PC-3 (cell line): ENCODE results near the gene MTMR8. TPM values are rescaled to one million over a fixed set of nuclear protein-coding genes. Genes with fewer than 3 reads are reported as not detected.

Experiments
- ATAC-seq: fragments of 200-7000 bp; cut with Tn5 transposase; 2 replicates; pipeline ENCODE4 v1.9.1; 2020; ENCODE audit warnings: mild to moderate bottlenecking, moderate library complexity
- Bru-seq: library from RNA; stranded (reverse); fragments of 400-500 nt; gene quantifications from one replicate; lab custom pipeline; 2021; lab: Mats Ljungman, UMichigan
- BruChase-seq, 2 experiments: library from RNA; stranded (reverse); fragments of 400-500 nt; gene quantifications; one replicate each; lab custom pipeline; 2021; lab: Mats Ljungman, UMichigan
- BruUV-seq: library from RNA; stranded (reverse); fragments of 400-500 nt; replicated peaks from 2 replicates; lab custom pipeline; 2021; lab: Mats Ljungman, UMichigan
- CTCF ChIA-PET: fragments of 300-600 bp; sonication (Branson Sonifier 250); formaldehyde crosslinking; loops from one replicate; lab custom pipeline; 2022; ENCODE audit warnings: antibody characterized with exemption; lab: Charles Lee
- POLR2A ChIA-PET: fragments of 300-600 bp; sonication (Branson Sonifier 250); formaldehyde crosslinking; loops from one replicate; lab custom pipeline; 2022; ENCODE audit warnings: antibody characterized with exemption; ENCODE audit not compliant: unreplicated experiment; lab: Charles Lee
- DNase-seq: peaks from one replicate; pipeline ENCODE4 v3.0.0-alpha.2; 2015
- H2AFZ ChIP-seq: fragments of 300-600 bp; sonication (generic); 2 replicates; pipeline ENCODE4 v1.6.0; 2016; ENCODE audit warnings: antibody characterized with exemption, low read length
- H3F3A ChIP-seq: fragments of 300-600 bp; sonication (generic); one replicate; pipeline ENCODE4 v1.6.0; 2017; ENCODE audit warnings: antibody characterized with exemption, low read length, control low read depth, mild to moderate bottlenecking; ENCODE audit not compliant: unreplicated experiment
- H3K27ac ChIP-seq: fragments of 300-600 bp; sonication (generic); 2 replicates; pipeline ENCODE4 v1.5.1; 2016; ENCODE audit warnings: mild to moderate bottlenecking, low read length
- H3K27me3 ChIP-seq: fragments of 300-600 bp; sonication (generic); 2 replicates; pipeline ENCODE4 v1.6.1; 2016; ENCODE audit warnings: low read length, mixed read lengths
- H3K36me3 ChIP-seq: fragments of 300-600 bp; sonication (generic); 2 replicates; pipeline ENCODE4 v1.6.1; 2016; ENCODE audit warnings: low read depth, mixed run types, low read length, mixed read lengths
- H3K4me1 ChIP-seq: fragments of 300-600 bp; sonication (generic); 2 replicates; pipeline ENCODE4 v1.5.1; 2016; ENCODE audit warnings: low read length; ENCODE audit not compliant: insufficient read depth
- H3K4me2 ChIP-seq: fragments of 300-600 bp; sonication (generic); 2 replicates; pipeline ENCODE4 v1.6.0; 2016; ENCODE audit warnings: low read length
- H3K4me3 ChIP-seq: fragments of 300-600 bp; sonication (generic); 2 replicates; pipeline ENCODE4 v1.5.1; 2016; ENCODE audit warnings: mild to moderate bottlenecking, low read length, mixed read lengths
- H3K79me2 ChIP-seq: fragments of 300-600 bp; sonication (generic); 2 replicates; pipeline ENCODE4 v1.6.1; 2017; ENCODE audit warnings: low read length, mixed read lengths
- H3K9ac ChIP-seq: fragments of 300-600 bp; sonication (generic); 2 replicates; pipeline ENCODE4 v1.6.0; 2016; ENCODE audit warnings: mild to moderate bottlenecking, low read length
- H3K9me2 ChIP-seq: fragments of 300-600 bp; sonication (generic); replicated peaks from 2 replicates; pipeline ENCODE4 v1.6.1; 2016; ENCODE audit warnings: mixed run types, low read length, mixed read lengths
- H3K9me3 ChIP-seq: fragments of 300-600 bp; sonication (generic); 2 replicates; pipeline ENCODE4 v1.6.1; 2016; ENCODE audit warnings: low read length, mixed read lengths
- H4K20me1 ChIP-seq: fragments of 300-600 bp; sonication (generic); 2 replicates; pipeline ENCODE4 v1.6.1; 2016; ENCODE audit warnings: low read length, mixed read lengths
- EZH2 ChIP-seq: fragments of 300-600 bp; sonication (generic); IDR thresholded peaks from one replicate; pipeline ENCODE4 v1.6.1; 2017; ENCODE audit warnings: antibody characterized with exemption, mild to moderate bottlenecking, low read length; ENCODE audit not compliant: unreplicated experiment
- EZH2phosphoT487 ChIP-seq: fragments of 300-600 bp; sonication (generic); IDR thresholded peaks from 2 replicates; pipeline ENCODE4 v1.6.1; 2018; ENCODE audit warnings: mild to moderate bottlenecking, antibody characterized with exemption, low read length, borderline replicate concordance
- intact Hi-C: fragments of 100-400 bp; cut with micrococcal nuclease; formaldehyde crosslinking; loops from 2 replicates; pipeline ENCODE4 v1.9.0; 2023
- long read RNA-seq: library from polyadenylated mRNA; unstranded; transcript quantifications from one replicate; pipeline ENCODE4 v2.0.0, GENCODE V29; 2021; ENCODE audit not compliant: unreplicated experiment
- total RNA-seq: library from RNA; depleted of rRNA; stranded (reverse); fragments of >200 nt; gene quantifications from 2 replicates; pipeline ENCODE4 v1.2.3, GENCODE V29; 2014; rRNA removed
- TF ChIP-seq, protein P1 (sequence below): fragments of 300-600 bp; sonication (generic); conservative IDR thresholded peaks from 2 replicates; pipeline ENCODE4 v1.5.1; 2017; ENCODE audit warnings: antibody characterized with exemption, low read depth, mild to moderate bottlenecking, low read length

The MTMR8 gene
- total RNA-seq (0.46 and 0.87 TPM in 2 replicates), Bru-seq, nascent RNA (percentile 44 among the genes with signal in this experiment), BruChase-seq, experiment 1, labeled RNA remaining after a 6-hour chase (percentile 36 among the genes with signal in this experiment), BruChase-seq, experiment 2, labeled RNA remaining after a 2-hour chase (percentile 48 among the genes with signal in this experiment)
- long read RNA-seq, partial matches to known transcripts, result 2 of 2 reads
- long read RNA-seq, other reads (novel, unspliced or antisense), result 0 of 2 reads

DNA sequence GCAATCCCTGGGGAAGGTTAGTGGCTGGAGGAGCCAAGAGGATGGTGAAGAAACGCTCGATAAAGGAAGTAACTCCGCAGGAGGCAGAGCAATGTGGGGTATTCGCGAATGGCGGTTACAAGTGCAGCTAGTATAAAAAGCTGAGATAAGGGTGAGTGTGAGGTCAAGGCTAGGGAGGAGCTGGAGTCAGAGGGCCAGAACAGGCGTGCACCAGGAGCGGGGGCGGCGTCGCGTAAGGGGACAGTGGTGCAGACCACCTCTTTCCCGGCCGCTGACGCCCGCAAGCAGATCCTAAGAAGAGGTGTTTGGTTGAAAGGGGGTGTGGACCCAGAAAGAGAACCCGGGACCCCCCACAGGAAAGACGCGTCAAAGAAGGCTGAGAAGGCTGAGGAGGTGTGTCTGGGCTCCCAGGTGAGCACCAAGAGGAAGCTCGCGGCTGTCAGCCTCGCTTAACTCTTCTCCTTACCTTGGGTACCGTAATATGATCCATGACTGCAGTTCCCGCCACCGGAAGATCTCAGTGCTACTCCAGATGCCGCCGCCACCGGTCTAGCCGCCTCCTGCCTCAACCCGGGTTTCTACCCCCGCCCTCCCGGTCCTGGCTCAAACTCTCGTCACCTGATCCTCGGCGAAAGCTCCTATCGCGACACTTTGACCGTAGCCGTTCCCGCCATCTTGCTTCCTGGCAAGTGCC is at the start of gene MTMR8:
TSS of gene MTMR8 (minus strand) at position 579 of the 694 bp plus-strand sequence. CDS start at position 490, 89 bp downstream.
- peak within 1 kb of the TSS; percentile 76 for H3K4me2 ChIP-seq

DNA sequence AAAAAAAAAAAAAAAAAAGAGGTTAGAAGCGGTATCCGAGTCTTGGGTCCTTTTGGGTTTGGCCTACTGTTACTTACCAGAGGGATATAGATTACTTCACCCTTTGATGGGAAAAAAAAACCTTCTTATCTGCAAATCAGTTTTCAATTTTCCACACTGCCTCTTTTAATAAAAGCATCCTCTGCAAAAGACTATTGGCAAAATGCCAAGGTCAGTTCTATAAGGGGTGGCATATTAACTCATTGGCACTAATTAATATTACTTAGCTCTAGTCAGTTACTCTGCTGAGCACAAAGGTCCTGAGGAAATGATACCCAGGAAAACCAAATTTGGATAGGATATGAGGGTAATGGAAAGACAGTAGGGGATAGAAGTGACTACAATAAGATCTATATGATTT is 44.3 kb upstream of the MTMR8 start:
- no peak overlapping the region for H3K4me3 ChIP-seq
- no TSS peak for BruUV-seq
- ATAC-seq (no peak), DNase-seq (no peak)
- H3K27ac ChIP-seq, result no peak overlapping the region
- H3K27me3 ChIP-seq, result no peaks in the 10 kb centered on the region
- H3K9me3 ChIP-seq, result no peaks in the 10 kb centered on the region
- ChIA-PET POLR2A (no interaction called here), CTCF (no interaction called here)
- no peak overlapping the region for H3K9ac ChIP-seq
- no peak overlapping the region for H3K4me2 ChIP-seq
- H3K9me2 ChIP-seq, result no peaks in the 10 kb centered on the region
- no peaks in the 10 kb centered on the region for H3F3A ChIP-seq
- H2AFZ ChIP-seq, result no peak overlapping the region
- H4K20me1 ChIP-seq, result no peaks in the 10 kb centered on the region
- H3K36me3 ChIP-seq, result no peaks in the 10 kb centered on the region
- intact Hi-C loops, result no loop called here
- no peaks in the 10 kb centered on the region for H3K79me2 ChIP-seq
- no peaks in the 10 kb centered on the region for H3K4me1 ChIP-seq
- no peak for TF ChIP-seq EZH2phosphoT487
- TF ChIP-seq EZH2, result no peak
- TF ChIP-seq, protein P1, sequence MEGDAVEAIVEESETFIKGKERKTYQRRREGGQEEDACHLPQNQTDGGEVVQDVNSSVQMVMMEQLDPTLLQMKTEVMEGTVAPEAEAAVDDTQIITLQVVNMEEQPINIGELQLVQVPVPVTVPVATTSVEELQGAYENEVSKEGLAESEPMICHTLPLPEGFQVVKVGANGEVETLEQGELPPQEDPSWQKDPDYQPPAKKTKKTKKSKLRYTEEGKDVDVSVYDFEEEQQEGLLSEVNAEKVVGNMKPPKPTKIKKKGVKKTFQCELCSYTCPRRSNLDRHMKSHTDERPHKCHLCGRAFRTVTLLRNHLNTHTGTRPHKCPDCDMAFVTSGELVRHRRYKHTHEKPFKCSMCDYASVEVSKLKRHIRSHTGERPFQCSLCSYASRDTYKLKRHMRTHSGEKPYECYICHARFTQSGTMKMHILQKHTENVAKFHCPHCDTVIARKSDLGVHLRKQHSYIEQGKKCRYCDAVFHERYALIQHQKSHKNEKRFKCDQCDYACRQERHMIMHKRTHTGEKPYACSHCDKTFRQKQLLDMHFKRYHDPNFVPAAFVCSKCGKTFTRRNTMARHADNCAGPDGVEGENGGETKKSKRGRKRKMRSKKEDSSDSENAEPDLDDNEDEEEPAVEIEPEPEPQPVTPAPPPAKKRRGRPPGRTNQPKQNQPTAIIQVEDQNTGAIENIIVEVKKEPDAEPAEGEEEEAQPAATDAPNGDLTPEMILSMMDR, result no peak

More for the DNA sequence above, at the start of gene MTMR8:
- peak within 1 kb of the TSS; percentile 68 for H3K4me3 ChIP-seq
- H3K36me3 ChIP-seq, result no peaks in the 10 kb centered on the region
- no peak within 1 kb of the TSS for H3K27ac ChIP-seq
- CTCF ChIA-PET, result no interaction called here
- H3F3A ChIP-seq, result no peaks in the 10 kb centered on the region
- TF ChIP-seq EZH2phosphoT487, result no peak
- no peaks in the 10 kb centered on the region for H3K9me2 ChIP-seq
- POLR2A ChIA-PET, result interaction anchor here (0.7 kb wide), 1 partner anchor 189 kb away, joined by 3 read pairs; the partner anchor contains the start of gene AMER1
- H3K27me3 ChIP-seq, result no peaks in the 10 kb centered on the region
- H2AFZ ChIP-seq, result peak within 1 kb of the TSS; percentile 92
- H4K20me1 ChIP-seq, result no peaks in the 10 kb centered on the region
- no peaks in the 10 kb centered on the region for H3K4me1 ChIP-seq
- no peaks in the 10 kb centered on the region for H3K79me2 ChIP-seq
- no peaks in the 10 kb centered on the region for H3K9me3 ChIP-seq
- BruUV-seq, result TSS peak; percentile 60
- intact Hi-C loops, result loop anchor here (5.0 kb wide), 1 partner anchor 188 kb away; the partner anchor contains the start of gene AMER1
- DNase-seq, result peak; percentile 65
- H3K9ac ChIP-seq, result no peak within 1 kb of the TSS
- peak; percentile 92 for ATAC-seq

DNA sequence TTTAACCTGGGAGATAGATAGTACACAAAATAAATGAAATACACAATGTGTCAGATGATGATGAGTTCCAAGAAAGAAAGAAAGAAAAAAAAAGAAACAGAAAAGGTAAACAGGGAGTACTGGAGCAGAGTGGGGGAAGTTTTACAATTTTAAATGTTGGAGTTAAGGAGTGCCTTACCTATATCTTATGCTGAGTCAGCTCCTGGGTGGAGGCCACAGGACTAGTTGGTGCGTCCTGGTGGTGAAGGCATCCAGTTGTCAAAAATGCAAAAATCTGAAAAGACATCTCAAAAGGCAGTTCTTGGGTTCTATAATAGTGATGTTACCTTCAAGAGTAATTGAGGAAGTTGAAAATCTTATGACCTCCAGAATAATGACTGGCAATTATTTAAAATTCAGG is 42.4 kb upstream of the MTMR8 start:
- Histone ChIP-seq H3K4me3 (no peak overlapping the region), H3K36me3 (no peaks in the 10 kb centered on the region), H2AFZ (no peak overlapping the region), H3K4me1 (no peaks in the 10 kb centered on the region), H3K27ac (no peak overlapping the region), H3K9me2 (no peaks in the 10 kb centered on the region), H3K9ac (no peak overlapping the region), H3K79me2 (no peaks in the 10 kb centered on the region), H3K27me3 (no peaks in the 10 kb centered on the region), H3F3A (no peaks in the 10 kb centered on the region), H3K4me2 (no peak overlapping the region), H3K9me3 (no peaks in the 10 kb centered on the region), H4K20me1 (no peaks in the 10 kb centered on the region)
- intact Hi-C loops, result no loop called here
- ChIA-PET POLR2A (no interaction called here), CTCF (no interaction called here)
- DNase-seq, result no peak
- no peak for ATAC-seq
- no TSS peak for BruUV-seq
- TF ChIP-seq, protein P1, result no peak
- no peak for TF ChIP-seq EZH2
- TF ChIP-seq EZH2phosphoT487, result no peak
